Stimulated activated CD8-positive, alpha-beta memory T cell treated with anti-CD3 and anti-CD28 coated beads, Interleukin-12 subunit alpha, Interleukin-12 subunit beta, amount 100 ng/mL, for 24 hours (primary cell): ENCODE results near the gene EPC1.
A peak's percentile ranks its signal among the peaks of the same experiment; 100 is the strongest.
"Not testable (repeated sequence)": the region's sequence is repeated elsewhere in the genome, so short reads cannot be mapped to it uniquely, and the experiment has no call there.

Source experiments
- DNase-seq: peaks from one replicate; pipeline ENCODE4 v3.0.0-alpha.2; 2020; ENCODE audit errors: extremely low read depth

EPC1 gene

DNA sequence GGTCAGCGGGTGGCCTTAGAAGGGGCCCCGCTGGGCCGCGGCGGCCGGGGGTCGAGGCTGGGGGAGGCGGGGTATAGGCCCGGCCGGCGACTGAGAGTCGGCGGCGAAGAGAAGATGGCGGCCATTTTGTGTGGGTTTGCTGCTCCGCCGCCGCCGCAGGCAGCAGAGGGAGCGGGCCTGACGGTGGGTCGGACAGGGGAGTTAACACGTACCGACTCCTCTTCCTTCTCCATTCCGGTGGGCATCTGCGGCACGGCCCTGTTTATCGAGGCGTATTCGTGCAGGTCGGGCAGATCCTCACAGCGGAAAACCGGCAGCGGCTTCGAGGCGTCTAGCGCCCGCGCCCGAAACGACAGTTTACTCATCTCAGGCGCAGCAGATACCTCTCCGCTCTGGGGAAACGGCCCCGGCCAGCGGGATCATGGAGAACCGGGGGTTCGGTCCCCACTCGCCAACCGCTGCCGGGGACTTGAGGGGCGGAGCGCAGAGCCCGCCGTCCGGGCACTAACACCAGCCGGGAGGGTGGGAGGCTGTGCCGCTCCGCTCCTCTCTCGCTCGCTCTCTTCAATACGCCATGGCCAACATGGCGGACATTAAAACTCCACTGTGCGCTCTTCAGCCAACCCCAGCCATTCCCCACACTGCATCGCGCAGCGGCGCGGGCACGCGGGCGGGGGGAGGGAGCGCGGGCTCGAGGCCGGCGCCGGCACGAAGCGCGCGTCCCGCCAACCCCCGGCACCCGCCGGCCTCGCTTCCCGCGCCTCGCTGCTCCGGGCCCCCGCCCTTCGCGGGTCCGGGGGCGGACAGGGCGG lies at the start of gene EPC1:
Gene EPC1, minus strand, starts transcription at position 608 of the 812 bp plus-strand sequence. Its CDS starts 243 bp downstream, at position 365.
- DNase-seq = peak; percentile 63

- DNase-seq = no peak
Measured at GRCh38 chr10:32393911-32394310, 47.0 kb upstream of the EPC1 start.

DNA sequence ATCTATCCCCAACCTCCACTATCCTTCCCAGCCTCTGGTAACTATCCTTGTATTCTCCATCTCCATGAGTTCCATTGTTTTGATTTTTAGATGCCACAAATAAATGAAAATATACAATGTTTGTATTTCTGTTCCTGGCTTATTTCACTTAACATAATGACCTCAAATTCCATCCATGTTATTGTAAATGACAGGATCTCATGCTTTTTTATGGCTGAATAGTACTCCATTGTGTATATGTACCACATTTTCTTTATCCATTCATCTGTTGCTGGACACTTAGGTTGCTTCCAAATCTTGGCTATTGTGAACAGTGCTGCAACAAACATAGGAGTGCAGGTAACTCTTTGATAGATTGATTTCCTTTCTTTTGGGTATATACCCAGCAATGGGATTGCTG lies 45.3 kb upstream of the EPC1 start:
- DNase-seq = not testable (repeated sequence)

DNA sequence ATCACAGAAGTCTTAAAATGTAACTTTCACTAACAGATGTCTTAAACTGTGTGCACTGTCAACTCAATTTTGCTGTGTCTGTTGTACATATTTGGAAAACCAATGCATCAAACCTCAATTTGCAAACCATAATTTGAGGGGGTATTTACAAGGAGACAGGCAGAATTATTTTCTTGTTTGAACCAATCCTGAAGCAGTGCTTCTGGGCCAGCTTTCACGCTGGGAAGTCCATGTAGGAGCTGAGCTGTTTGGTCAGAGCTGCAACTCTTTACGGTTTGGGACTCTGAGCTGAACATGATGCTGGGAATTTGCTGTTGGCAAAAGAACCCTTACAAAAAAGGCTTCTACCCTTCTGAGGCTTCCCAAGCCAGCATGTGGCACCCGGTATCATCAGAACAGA lies 43.2 kb upstream of the EPC1 start:
- DNase-seq = no peak

DNA sequence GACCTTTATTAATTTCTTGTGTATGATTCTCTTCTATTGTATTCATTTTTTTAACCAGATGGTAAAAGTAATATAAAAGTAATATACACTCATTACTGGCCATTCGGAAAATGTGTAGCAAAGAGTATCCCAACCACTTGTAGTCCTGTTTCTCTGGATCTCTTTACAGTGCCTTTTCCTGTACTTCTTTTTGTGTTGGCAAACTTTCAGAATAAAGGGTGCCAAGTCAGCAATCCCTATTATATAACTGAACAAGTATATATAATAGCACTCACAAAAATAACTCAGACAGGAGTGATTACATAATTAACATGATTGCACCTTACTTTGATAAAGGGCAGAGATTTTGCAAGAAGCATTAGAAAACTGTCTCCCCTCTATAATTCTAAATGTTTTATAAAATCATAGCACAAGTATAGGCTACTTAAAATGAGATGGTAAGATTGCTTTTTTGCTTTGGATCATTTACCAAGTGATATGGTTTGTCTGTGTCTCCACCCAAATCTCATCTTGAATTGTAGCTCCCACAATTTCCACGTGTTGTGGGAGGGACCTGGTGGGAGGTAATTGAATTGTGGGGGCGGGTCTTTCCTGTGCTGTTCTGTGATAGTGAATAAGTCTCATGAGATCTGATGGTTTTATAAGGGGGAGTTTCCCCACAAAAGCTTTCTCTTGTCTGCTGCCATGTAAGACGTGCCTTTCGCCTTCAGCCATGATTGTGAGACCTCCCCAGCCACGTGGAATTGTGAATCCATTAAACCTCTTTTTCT lies 41.5 kb upstream of the EPC1 start:
- DNase-seq = no peak

DNA sequence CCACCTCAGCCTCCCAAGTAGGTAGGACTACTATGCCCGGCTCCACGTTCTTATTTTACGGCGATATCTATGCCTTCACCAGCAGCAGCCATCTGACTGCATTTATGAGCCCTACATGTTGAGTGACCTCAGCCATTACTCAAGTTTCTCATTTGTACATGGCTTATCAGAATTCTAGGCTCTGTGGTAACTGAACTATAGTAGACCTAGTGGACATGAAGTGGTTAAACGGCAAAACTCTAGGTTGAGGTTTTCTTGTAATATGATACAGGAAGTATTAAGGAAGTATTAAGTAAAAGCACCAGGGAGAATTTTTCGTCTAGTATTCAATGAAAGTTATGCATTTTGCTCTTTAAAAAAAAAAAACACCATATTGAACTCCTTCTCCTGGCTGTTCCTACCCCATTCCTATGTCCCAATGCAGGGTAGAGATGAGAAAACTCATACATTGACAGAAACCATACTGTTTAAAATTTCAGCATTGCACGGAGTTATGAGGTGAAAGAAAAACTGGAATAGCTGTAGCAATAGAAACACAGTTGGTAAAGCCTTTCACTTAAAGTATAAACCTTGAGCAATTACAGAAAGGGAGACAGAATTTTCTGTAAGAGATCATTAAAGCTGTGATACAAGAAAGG lies 39.8 kb upstream of the EPC1 start:
- DNase-seq = no peak

GRCh38 chr10:32384171-32384570 lies 37.2 kb upstream of the EPC1 start:
- no peak for DNase-seq

GRCh38 chr10:32381165-32381564 lies 34.2 kb upstream of the EPC1 start:
- no peak for DNase-seq

GRCh38 chr10:32379950-32380551 lies 33.1 kb upstream of the EPC1 start:
- no peak for DNase-seq

DNA sequence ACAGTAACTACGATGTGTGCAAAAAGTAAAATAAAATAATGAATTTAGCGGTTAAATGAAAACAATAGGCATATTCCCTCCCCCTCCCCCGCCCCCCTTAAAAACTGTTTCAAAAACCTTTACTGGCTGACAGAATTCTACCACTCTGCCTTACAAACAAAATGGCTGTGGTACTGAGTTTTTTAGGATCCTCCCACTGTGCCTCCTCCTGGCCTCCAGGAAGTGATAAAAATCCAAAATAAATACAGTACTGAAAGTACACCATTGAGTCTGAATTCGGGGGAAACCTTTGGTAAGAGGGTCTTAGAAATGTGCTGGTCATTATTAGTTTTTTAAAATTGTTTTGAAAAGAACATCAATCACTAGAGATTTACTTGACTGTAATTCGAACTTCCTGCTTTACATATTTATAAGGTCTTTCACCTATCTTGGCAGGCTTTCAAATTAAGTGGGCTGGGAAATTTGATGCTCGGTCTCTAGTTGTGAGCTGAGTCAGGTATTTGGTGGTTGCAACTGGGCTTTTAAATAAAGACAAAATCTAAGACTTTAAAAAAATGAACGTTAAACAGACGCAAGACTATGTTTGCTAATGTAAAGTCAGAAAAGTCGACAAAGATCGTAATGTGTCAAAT lies 32.5 kb upstream of the EPC1 start:
- DNase-seq = no peak

GRCh38 chr10:32378363-32379317 lies 31.7 kb upstream of the EPC1 start:
- DNase-seq = peak; percentile 78

DNA sequence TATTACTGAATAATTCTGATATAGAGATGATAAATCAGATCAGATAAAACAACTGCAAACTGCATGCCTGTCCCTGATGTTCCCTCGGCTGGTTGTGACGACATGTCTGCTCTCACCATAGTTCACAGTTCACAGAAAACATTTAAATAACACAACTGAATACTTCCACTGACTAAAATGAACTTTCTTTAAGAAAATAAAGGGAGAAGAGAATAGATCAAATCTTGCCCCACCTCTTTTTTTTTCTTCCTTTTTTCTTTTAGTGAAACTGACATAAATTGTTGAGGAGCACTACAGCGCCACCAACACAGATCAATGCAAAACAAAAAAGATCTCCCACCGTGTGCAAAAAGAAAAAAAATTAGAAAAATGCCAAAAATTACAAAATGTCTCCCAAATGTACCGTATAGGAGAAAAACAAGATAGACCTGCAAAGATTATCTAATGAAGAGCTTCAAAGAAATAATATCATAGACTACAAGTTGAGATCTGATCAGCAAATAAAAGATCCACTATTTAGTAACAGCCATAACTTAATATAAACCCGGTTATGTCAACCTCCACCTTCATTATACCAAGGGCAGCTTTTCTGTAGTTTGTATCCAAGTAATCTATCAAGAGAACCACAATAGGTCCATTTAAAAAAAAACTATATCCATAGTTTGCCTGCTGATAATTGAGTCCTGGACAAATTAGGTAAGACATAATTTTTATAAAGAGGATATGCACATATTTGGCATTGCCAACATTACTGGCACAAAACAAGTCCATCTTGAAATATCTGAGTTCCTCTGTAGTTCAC lies 30.7 kb upstream of the EPC1 start:
- DNase-seq = no peak

- DNase-seq = no peak
Measured at GRCh38 chr10:32376771-32377170, 29.8 kb upstream of the EPC1 start.

DNA sequence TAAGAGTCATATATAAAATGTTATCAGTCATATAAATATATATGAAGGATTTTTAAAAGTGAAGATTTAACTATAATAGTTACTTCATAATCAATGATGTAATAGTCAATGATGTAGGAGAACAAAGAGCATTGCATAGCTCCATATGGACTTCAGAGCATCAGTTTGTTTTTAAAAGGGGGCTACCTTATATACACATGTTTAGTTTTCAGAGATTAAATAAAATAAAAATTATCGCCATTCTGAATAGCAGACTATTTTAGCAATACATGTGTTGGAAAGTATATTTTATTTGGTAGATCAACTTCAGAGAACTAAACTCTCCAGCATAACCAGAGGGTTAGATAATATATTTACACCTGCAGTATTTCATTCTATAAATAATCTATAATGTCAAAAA lies 29.1 kb upstream of the EPC1 start:
- DNase-seq = no peak

GRCh38 chr10:32375631-32376030 lies 28.7 kb upstream of the EPC1 start:
- no peak for DNase-seq

DNA sequence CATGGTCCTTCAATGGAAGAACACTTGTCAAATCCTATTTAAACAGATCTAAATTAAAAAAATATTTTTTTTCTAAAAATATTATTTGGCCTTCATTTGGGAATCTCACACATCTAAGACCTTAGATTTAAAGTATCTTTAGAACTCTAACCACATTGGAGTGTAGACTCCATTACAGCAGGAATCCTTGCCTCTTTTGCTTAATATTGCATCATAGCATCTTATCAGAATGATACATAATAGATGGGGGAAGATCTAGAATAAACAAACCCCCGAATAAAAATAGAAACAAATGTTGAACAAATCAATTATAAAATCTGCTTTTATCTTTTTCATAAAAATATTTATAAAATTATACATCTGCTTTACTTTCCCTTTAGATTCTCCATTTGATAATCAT lies 27.6 kb upstream of the EPC1 start:
- no peak for DNase-seq

DNA sequence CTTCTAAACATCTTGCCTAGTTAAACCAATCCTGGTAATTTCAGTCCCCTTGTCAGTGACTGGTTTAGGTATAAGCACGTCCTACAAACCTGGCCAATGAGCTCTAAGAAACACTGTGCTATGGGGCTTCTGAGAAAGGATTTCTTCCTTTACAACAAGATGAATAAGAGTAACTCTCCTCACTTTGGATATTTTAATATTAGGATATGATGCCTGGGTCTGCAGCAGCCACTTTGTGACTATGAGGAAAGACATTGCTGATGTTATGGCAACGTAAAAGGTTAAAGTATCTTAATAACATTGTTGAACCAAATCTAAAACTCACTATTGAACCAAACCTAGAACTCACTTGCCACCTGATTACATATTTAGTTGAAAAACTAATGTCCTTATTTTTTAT lies 26.5 kb upstream of the EPC1 start:
- no peak for DNase-seq

GRCh38 chr10:32373031-32373430 lies 26.1 kb upstream of the EPC1 start:
- no peak for DNase-seq

DNA sequence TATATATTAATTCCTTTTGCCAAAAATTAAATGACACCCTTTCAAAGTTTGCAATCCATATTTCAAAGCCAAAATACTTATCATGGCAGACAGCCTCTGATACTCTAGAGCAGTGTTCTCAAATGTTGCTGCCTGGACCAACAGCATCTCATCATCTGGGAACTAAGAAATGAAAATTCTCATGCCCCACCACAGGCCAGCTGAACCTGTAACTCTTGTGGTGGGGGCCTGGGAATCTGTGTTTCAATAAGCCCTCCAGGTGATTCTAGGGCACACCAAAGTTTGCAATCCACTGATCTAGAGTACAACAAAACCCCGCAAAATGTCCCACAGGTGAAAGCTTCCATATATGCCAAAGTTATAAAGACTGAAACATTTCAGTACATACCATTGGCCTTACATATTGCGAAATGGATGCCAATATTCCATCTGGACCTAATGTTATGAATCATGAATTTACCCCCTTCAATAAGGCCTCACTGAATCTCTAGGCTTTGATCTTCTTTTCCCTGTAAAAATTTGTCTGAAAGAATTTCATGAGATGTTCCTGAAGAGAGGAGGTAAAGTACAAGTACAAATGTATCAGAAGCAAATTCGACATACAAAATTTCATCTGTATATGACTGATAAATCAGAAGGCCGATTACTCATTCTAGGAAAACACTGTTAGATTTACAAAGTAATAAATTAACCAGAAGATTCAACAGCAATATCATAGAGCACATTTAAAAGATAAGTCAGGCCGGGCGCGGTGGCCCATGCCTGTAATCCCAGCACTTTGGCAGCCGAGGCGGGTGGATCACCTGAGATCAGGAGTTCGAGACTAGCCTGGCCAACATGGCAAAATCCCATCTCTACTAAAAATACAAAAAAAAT lies 25.3 kb upstream of the EPC1 start:
- DNase-seq = no peak
